ENCODE data around the gene NSUN4. TPM values are rescaled to one million over a fixed set of nuclear protein-coding genes. Genes with fewer than 3 reads are reported as not detected.

The NSUN4 gene
- total RNA-seq, 1 experiment from 2014 or later = 23.6 TPM

- Histone ChIP-seq H3K27me3 (ENCODE audit: control insufficient read depth, insufficient read depth, low read length) (no peaks in the 10 kb centered on the region), H3K9me3 (ENCODE audit: control insufficient read depth, insufficient read depth, low read depth, low read length) (no peaks in the 10 kb centered on the region), H3K36me3 (ENCODE audit: control insufficient read depth, insufficient read depth, low read length) (no peaks in the 10 kb centered on the region), H3K4me1 (ENCODE audit: control insufficient read depth, insufficient read depth, low read length) (peaks cover 8% of the 10 kb centered on the region; the same call in 1 of the 2 replicates), H3K4me3 (ENCODE audit: low read depth in 2 of 2, low read length in 2 of 2) (no peak overlapping the region), H3K27ac (ENCODE audit: low read length) (no peak overlapping the region)
- intact Hi-C loops (cut with micrococcal nuclease; ENCODE audit: unreplicated experiment) (no loop called here), in situ Hi-C loops (cut with HindIII; ENCODE audit: low pct_unique_long_range_greater_than_20kb, low sequenced_read_pairs) (no loop called here)
- BruUV-seq (replicated peaks) = no TSS peak
- ChIA-PET POLR2A (interaction anchor here (0.6 kb wide), 1 partner anchor 39 kb away, joined by 3 read pairs; no protein-coding TSS in a partner anchor), CTCF (interaction anchor here (0.5 kb wide), 1 partner anchor 131 kb away, joined by 3 read pairs; a partner anchor contains a TSS)
- no peak for DNase-seq (ENCODE audit: low read depth, low spot score)
- TF ChIP-seq REST (IDR thresholded peaks at IDR 0.05; ENCODE audit: insufficient read depth in 1 of 2, low read depth in 2 of 2, low read length in 1 of 2) (no peak), TCF7L2 (IDR thresholded peaks at IDR 0.05; ENCODE audit: low read depth, low read length) (no peak), POLR2AphosphoS5 (IDR thresholded peaks at IDR 0.05; ENCODE audit: low read depth, low read length) (no peak), CTCF (IDR thresholded peaks at IDR 0.05) (no peak), SIN3A (IDR thresholded peaks at IDR 0.05; ENCODE audit: borderline replicate concordance, insufficient read depth, low read depth, low read length) (no peak)
- ATAC-seq = no peak
Observed at GRCh38 chr1:46404482-46405196, 64.0 kb downstream of the NSUN4 start.

- in situ Hi-C loops (cut with HindIII; ENCODE audit: low pct_unique_long_range_greater_than_20kb, low sequenced_read_pairs) (no loop called here), intact Hi-C loops (cut with micrococcal nuclease; ENCODE audit: unreplicated experiment) (no loop called here)
- no peak for DNase-seq (ENCODE audit: low read depth, low spot score)
- peaks cover 8% of the 10 kb centered on the region; the same call in 1 of the 2 replicates for H3K4me1 ChIP-seq (ENCODE audit: control insufficient read depth, insufficient read depth, low read length)
- POLR2A ChIA-PET = no interaction called here
- no peak for ATAC-seq
- BruUV-seq (replicated peaks) = no TSS peak
- no peaks in the 10 kb centered on the region for H3K36me3 ChIP-seq (ENCODE audit: control insufficient read depth, insufficient read depth, low read length)
- H3K9me3 ChIP-seq (ENCODE audit: control insufficient read depth, insufficient read depth, low read depth, low read length) = no peaks in the 10 kb centered on the region
- H3K27me3 ChIP-seq (ENCODE audit: control insufficient read depth, insufficient read depth, low read length) = no peaks in the 10 kb centered on the region
- no peak overlapping the region for H3K27ac ChIP-seq (ENCODE audit: low read length)
- CTCF ChIA-PET = interaction anchor here (0.5 kb wide), 1 partner anchor 130 kb away, joined by 3 read pairs; a partner anchor contains a TSS
- no peak overlapping the region for H3K4me3 ChIP-seq (ENCODE audit: low read depth in 2 of 2, low read length in 2 of 2)
- TF ChIP-seq CTCF (IDR thresholded peaks at IDR 0.05) (no peak), TCF7L2 (IDR thresholded peaks at IDR 0.05; ENCODE audit: low read depth, low read length) (no peak), SIN3A (IDR thresholded peaks at IDR 0.05; ENCODE audit: borderline replicate concordance, insufficient read depth, low read depth, low read length) (no peak)
Observed at GRCh38 chr1:46405197-46405555, 64.6 kb downstream of the NSUN4 start.
